Peyer's patch (tissue), 4 donors: ENCODE measurements around the gene MRPS5.

Source experiments
- POLR2A ChIP-seq, 2 donors: fragments of 450-650 bp; IDR thresholded peaks; one replicate each; pipeline ENCODE4 v1.5.1; 2017; ENCODE audit warnings: antibody characterized with exemption in 2 of 2, mild to moderate bottlenecking in 2 of 2, moderate library complexity in 2 of 2
- TF ChIP-seq, protein P1 (sequence below), 6 experiments: fragments of 450-650 bp in 4 of 6; fragments of 200-600 bp in 2 of 6; sonication (generic) in 1 of 6; IDR thresholded peaks; one replicate each; pipeline ENCODE4 v1.5.1; 2017 to 2019; ENCODE audit warnings: antibody characterized with exemption in 6 of 6, mild to moderate bottlenecking in 3 of 6, moderate library complexity in 1 of 6

GRCh38 chr2:95041824-95042442 is 79.7 kb downstream of the MRPS5 start:
- TF ChIP-seq, protein P1, sequence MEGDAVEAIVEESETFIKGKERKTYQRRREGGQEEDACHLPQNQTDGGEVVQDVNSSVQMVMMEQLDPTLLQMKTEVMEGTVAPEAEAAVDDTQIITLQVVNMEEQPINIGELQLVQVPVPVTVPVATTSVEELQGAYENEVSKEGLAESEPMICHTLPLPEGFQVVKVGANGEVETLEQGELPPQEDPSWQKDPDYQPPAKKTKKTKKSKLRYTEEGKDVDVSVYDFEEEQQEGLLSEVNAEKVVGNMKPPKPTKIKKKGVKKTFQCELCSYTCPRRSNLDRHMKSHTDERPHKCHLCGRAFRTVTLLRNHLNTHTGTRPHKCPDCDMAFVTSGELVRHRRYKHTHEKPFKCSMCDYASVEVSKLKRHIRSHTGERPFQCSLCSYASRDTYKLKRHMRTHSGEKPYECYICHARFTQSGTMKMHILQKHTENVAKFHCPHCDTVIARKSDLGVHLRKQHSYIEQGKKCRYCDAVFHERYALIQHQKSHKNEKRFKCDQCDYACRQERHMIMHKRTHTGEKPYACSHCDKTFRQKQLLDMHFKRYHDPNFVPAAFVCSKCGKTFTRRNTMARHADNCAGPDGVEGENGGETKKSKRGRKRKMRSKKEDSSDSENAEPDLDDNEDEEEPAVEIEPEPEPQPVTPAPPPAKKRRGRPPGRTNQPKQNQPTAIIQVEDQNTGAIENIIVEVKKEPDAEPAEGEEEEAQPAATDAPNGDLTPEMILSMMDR (IDR thresholded peaks at IDR 0.05), result no peak
- TF ChIP-seq POLR2A (IDR thresholded peaks at IDR 0.05), result no peak
